Urinary bladder (tissue), 4 donors: Measurements from ENCODE around the gene TMEM168. TPM values are rescaled to one million over a fixed set of nuclear protein-coding genes. Genes with fewer than 3 reads are reported as not detected.

Experiments used
- DNase-seq: peaks from one replicate; pipeline ENCODE4 v3.0.0-alpha.2; 2015; ENCODE audit errors: extremely low spot score
- H3K27ac ChIP-seq: one replicate; pipeline ENCODE4 v1.5.1; 2013; ENCODE audit warnings: low read depth, mild to moderate bottlenecking, moderate library complexity
- H3K36me3 ChIP-seq: one replicate; pipeline ENCODE4 v1.6.1; 2013; ENCODE audit warnings: mild to moderate bottlenecking, moderate library complexity; ENCODE audit not compliant: insufficient read depth
- H3K4me1 ChIP-seq: one replicate; pipeline ENCODE4 v1.6.1; 2013; ENCODE audit warnings: mild to moderate bottlenecking, moderate library complexity; ENCODE audit not compliant: insufficient read depth
- H3K4me3 ChIP-seq: one replicate; pipeline ENCODE4 v1.5.1; 2013; ENCODE audit warnings: low read depth, low read length
- WGBS: extraction: QIAGEN DNeasy Blood & Tissue Kit; methylation state at CpG from one replicate; pipeline ENCODE4 v1.1.7; 2013; 5-methylcytosine and 5-hydroxymethylcytosine counted together
- polyA plus RNA-seq: library from polyadenylated mRNA; stranded (reverse); fragments of 200-250 nt; gene quantifications from one replicate; pipeline ENCODE4 v1.2.3, GENCODE V29; 2013
- total RNA-seq: library from RNA; depleted of rRNA; stranded (reverse); fragments of >200 nt; gene quantifications from one replicate; pipeline ENCODE4 v1.2.3, GENCODE V29; 2014
- donor health status: healthy with polysubstance abuse.
- donor health status: healthy.

The TMEM168 gene
- total and polyA plus RNA-seq, 2 donors: 16.4 to 84.2 TPM

- WGBS: 69% methylated on average over 3 of the region's 3 CpGs
- no peak overlapping the region for H3K4me3 ChIP-seq
- H3K4me1 ChIP-seq: no peaks in the 10 kb centered on the region
- H3K36me3 ChIP-seq: no peaks in the 10 kb centered on the region
- no peak overlapping the region for H3K27ac ChIP-seq
- DNase-seq: no peak
Observed at GRCh38 chr7:112726076-112726475, 64.1 kb downstream of the TMEM168 start.

- Histone ChIP-seq H3K4me1 (no peaks in the 10 kb centered on the region), H3K36me3 (no peaks in the 10 kb centered on the region), H3K4me3 (no peak overlapping the region), H3K27ac (no peak overlapping the region)
- 80% methylated on average over 4 of the region's 4 CpGs for WGBS
- no peak for DNase-seq
Observed at GRCh38 chr7:112723416-112723815, 66.8 kb downstream of the TMEM168 start.

- H3K4me3 ChIP-seq: no peak overlapping the region
- WGBS: 56% methylated on average over 1 of the region's 1 CpG
- no peaks in the 10 kb centered on the region for H3K36me3 ChIP-seq
Observed at GRCh38 chr7:112721366-112721765, 68.8 kb downstream of the TMEM168 start.

GRCh38 chr7:112715525-112715924 is 74.7 kb downstream of the TMEM168 start:
- no peak for DNase-seq
- Histone ChIP-seq H3K4me1 (no peaks in the 10 kb centered on the region), H3K4me3 (no peak overlapping the region), H3K36me3 (no peaks in the 10 kb centered on the region), H3K27ac (no peak overlapping the region)
- 85% methylated on average over 4 of the region's 4 CpGs for WGBS

More at GRCh38 chr7:112721366-112721765, 68.8 kb downstream of the TMEM168 start:
- DNase-seq: no peak
- Histone ChIP-seq H3K27ac (no peak overlapping the region), H3K4me1 (no peaks in the 10 kb centered on the region)

GRCh38 chr7:112714917-112715316 is 75.3 kb downstream of the TMEM168 start:
- DNase-seq: no peak
- 96% methylated on average over 2 of the region's 2 CpGs for WGBS
- no peaks in the 10 kb centered on the region for H3K36me3 ChIP-seq
- no peak overlapping the region for H3K27ac ChIP-seq
- no peaks in the 10 kb centered on the region for H3K4me1 ChIP-seq
- H3K4me3 ChIP-seq: no peak overlapping the region
